ENCODE measurements around the gene ROR1. TPM values are rescaled to one million over a fixed set of nuclear protein-coding genes. Genes with fewer than 3 reads are reported as not detected.

ROR1 gene
- total RNA-seq, 1 donor from 2014 or later: 11.0 TPM

DNA sequence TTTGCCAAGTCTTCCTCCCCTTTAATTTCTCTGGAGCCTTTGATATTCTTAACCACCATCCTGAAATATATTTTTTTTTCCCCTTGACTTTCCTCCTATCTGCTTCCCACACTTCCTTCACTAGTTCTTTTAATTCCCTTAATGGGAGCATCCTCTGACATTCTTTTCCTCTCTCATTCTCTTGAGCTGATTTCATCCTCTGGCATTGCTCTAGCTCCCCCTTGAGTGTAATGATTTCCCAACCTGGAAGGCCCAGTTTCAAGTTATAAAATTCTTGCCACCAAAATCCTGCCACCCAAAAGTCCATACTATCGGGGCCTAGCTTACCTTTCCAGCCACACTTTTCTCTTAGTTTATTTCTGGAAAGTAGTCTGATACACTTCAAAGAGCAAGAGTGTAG is 390.2 kb downstream of the ROR1 start:
- TF ChIP-seq, protein P1, sequence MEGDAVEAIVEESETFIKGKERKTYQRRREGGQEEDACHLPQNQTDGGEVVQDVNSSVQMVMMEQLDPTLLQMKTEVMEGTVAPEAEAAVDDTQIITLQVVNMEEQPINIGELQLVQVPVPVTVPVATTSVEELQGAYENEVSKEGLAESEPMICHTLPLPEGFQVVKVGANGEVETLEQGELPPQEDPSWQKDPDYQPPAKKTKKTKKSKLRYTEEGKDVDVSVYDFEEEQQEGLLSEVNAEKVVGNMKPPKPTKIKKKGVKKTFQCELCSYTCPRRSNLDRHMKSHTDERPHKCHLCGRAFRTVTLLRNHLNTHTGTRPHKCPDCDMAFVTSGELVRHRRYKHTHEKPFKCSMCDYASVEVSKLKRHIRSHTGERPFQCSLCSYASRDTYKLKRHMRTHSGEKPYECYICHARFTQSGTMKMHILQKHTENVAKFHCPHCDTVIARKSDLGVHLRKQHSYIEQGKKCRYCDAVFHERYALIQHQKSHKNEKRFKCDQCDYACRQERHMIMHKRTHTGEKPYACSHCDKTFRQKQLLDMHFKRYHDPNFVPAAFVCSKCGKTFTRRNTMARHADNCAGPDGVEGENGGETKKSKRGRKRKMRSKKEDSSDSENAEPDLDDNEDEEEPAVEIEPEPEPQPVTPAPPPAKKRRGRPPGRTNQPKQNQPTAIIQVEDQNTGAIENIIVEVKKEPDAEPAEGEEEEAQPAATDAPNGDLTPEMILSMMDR (conservative IDR thresholded peaks at IDR 0.05): peak; percentile 49
- H3K27me3 Mint-ChIP-seq (ENCODE audit: low read depth): no peaks in the 10 kb centered on the region
- peaks cover under 1% of the 10 kb centered on the region for H3K9me3 Mint-ChIP-seq
- peaks cover 8% of the 10 kb centered on the region for H3K36me3 Mint-ChIP-seq (ENCODE audit: low read depth)
- peaks cover 39% of the 10 kb centered on the region for H3K4me1 Mint-ChIP-seq
- H3K27ac Mint-ChIP-seq (ENCODE audit: unreplicated experiment): no peak overlapping the region
- DNase-seq (ENCODE audit: low read depth, low spot score): no peak
- no peak overlapping the region for H3K4me3 Mint-ChIP-seq

DNA sequence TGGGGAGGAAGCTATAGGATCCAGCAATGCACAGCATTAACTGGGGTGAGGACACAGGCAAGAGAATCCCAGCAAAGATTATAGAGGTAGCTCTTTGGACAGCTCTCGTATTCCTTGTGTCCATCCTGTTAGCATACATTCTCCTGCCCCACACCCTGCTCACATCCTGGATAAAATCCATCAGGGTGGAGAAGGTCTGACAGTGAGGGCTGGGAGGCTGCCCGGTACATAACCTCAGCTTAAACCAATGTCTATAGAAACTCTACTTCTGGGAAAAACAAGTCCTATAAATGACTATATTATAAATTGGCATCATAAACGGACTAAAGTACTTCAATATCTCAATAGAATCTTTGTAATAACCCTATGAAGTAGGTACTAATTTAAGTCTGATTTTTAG is 392.8 kb downstream of the ROR1 start:
- Mint-ChIP-seq H3K4me3 (no peak overlapping the region), H3K4me1 (peaks cover 14% of the 10 kb centered on the region), H3K27ac (ENCODE audit: unreplicated experiment) (no peak overlapping the region), H3K27me3 (ENCODE audit: low read depth) (no peaks in the 10 kb centered on the region), H3K36me3 (ENCODE audit: low read depth) (peaks cover 23% of the 10 kb centered on the region), H3K9me3 (peaks cover 2% of the 10 kb centered on the region)
- no peak for DNase-seq (ENCODE audit: low read depth, low spot score)
- TF ChIP-seq, protein P1 (conservative IDR thresholded peaks at IDR 0.05): no peak

DNA sequence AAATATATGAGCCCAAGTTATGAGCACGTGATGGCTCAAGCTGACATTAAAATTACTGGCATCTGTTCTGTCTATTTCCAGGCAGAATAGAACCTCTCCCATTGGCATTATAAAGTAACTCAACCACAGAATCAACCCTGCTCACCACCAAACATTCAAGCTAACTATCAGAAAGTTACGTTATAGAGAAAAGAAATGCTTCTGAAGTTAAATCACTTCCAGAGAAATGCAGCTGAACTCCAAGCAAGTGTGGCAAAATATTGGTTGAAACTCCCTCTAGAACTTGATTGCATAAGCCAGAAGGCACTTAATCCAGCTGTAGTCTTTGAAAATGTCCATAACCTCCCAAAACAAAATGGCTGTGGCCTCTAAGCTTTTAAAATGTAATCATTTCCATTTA is 393.4 kb downstream of the ROR1 start:
- Mint-ChIP-seq H3K4me3 (no peak overlapping the region), H3K27ac (ENCODE audit: unreplicated experiment) (no peak overlapping the region), H3K27me3 (ENCODE audit: low read depth) (no peaks in the 10 kb centered on the region), H3K9me3 (peaks cover 2% of the 10 kb centered on the region), H3K36me3 (ENCODE audit: low read depth) (peaks cover 23% of the 10 kb centered on the region), H3K4me1 (peaks cover 9% of the 10 kb centered on the region)
- TF ChIP-seq, protein P1 (conservative IDR thresholded peaks at IDR 0.05): no peak
- no peak for DNase-seq (ENCODE audit: low read depth, low spot score)

DNA sequence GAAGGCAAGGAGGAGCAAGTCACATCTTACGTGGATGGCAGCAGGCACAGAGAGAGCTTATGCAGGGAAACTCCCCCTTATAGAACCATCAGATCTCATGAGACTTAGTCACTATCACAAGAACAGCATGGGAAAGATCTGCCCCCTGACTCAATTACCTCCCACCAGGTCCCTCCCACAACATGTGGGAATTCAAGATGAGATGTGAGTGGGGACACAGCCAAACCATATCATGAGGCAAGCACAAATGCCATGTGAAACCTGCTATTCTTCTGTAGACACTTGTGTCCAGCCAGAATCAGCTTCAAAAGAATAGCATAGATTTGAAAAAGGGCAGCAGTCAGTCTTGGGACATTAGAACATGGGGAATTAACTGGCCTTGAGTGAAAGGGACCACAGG is 397.4 kb downstream of the ROR1 start:
- H3K27ac Mint-ChIP-seq (ENCODE audit: unreplicated experiment): no peak overlapping the region
- no peak overlapping the region for H3K4me3 Mint-ChIP-seq
- DNase-seq (ENCODE audit: low read depth, low spot score): no peak
- no peaks in the 10 kb centered on the region for H3K4me1 Mint-ChIP-seq
- peaks cover 23% of the 10 kb centered on the region for H3K36me3 Mint-ChIP-seq (ENCODE audit: low read depth)
- TF ChIP-seq, protein P1 (conservative IDR thresholded peaks at IDR 0.05): no peak
- peaks cover 2% of the 10 kb centered on the region for H3K9me3 Mint-ChIP-seq
- H3K27me3 Mint-ChIP-seq (ENCODE audit: low read depth): no peaks in the 10 kb centered on the region

DNA sequence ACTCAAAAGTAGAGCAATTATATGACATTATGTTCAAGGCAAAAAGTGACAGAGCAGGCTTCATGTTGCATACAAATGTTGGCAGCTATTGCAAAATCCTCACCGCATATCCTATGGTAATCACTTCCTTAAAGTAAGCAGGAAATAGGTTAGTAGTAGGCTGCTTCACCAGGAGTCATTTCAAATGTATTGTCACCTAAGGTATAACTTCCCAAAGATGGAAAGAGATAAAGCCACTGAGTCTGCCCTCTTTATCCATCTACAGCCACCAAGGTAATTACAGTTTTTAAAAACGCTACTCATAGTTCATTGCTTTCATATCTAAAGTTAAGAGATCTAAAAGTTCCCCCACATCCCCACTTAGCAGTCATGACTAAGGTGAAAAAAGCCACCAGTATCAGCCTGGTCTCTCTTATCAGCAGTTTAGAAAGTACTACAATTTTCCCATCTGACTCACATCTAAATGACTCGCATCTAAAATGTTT is 398.0 kb downstream of the ROR1 start:
- TF ChIP-seq, protein P1 (conservative IDR thresholded peaks at IDR 0.05): no peak
- peaks cover 2% of the 10 kb centered on the region for H3K9me3 Mint-ChIP-seq
- no peak overlapping the region for H3K4me3 Mint-ChIP-seq
- H3K27me3 Mint-ChIP-seq (ENCODE audit: low read depth): no peaks in the 10 kb centered on the region
- H3K4me1 Mint-ChIP-seq: no peaks in the 10 kb centered on the region
- H3K36me3 Mint-ChIP-seq (ENCODE audit: low read depth): peaks cover 25% of the 10 kb centered on the region
- no peak overlapping the region for H3K27ac Mint-ChIP-seq (ENCODE audit: unreplicated experiment)
- DNase-seq (ENCODE audit: low read depth, low spot score): no peak

Measured in neural crest cell (in vitro differentiated cells).